ENCODE measurements around the gene IL7R.

Gene IL7R

GRCh38 chr5:35826056-35826455 lies 30.6 kb upstream of the IL7R start:
- Histone ChIP-seq H3K36me3 (replicated peaks in 1 of 2; ENCODE audit: control insufficient read depth in 2 of 2, insufficient read depth in 2 of 2, low read length in 2 of 2) (no peaks in the 10 kb centered on the region), H3K14ac (ENCODE audit: low read length) (no peak overlapping the region), H3K4ac (ENCODE audit: low read length) (no peak overlapping the region), H2BK12ac (ENCODE audit: low read length) (no peak overlapping the region), H3K27ac (replicated peaks; ENCODE audit: low read length) (no peak overlapping the region), H4K8ac (ENCODE audit: low read depth, low read length) (no peak overlapping the region), H3K27me3 (ENCODE audit: control insufficient read depth in 3 of 3, insufficient read depth in 3 of 3, low read depth in 1 of 3, low read length in 3 of 3) (peaks cover 0 to 3% (median 0%) of the 10 kb centered on the region in 3 experiments), H2BK15ac (ENCODE audit: low read length) (no peak overlapping the region), H3K9ac (ENCODE audit: low read depth, low read length, poor library complexity) (no peak overlapping the region), H3K23ac (ENCODE audit: low read depth, low read length, poor library complexity) (no peak overlapping the region), H3K4me2 (ENCODE audit: insufficient read depth, low read length, poor library complexity, severe bottlenecking) (no peak overlapping the region), H2BK120ac (ENCODE audit: low read depth, low read length) (no peak overlapping the region), H3K4me3 (ENCODE audit: low read length in 2 of 2) (no peak overlapping the region), H2AFZ (ENCODE audit: low read length) (no peak overlapping the region), H2BK5ac (ENCODE audit: low read length) (no peak overlapping the region), H3K18ac (ENCODE audit: low read length) (no peak overlapping the region), H3K4me1 (ENCODE audit: control insufficient read depth in 2 of 2, insufficient read depth in 1 of 2, low read depth in 1 of 2, low read length in 2 of 2) (no peaks in the 10 kb centered on the region), H4K91ac (ENCODE audit: low read depth, low read length, poor library complexity) (no peak overlapping the region), H2AK5ac (ENCODE audit: low read depth, low read length) (no peak overlapping the region), H3K79me1 (ENCODE audit: low read depth, low read length) (no peaks in the 10 kb centered on the region), H3K9me3 (replicated peaks in 1 of 2; ENCODE audit: control insufficient read depth in 2 of 2, insufficient read depth in 1 of 2, low read depth in 1 of 2, low read length in 2 of 2) (no peaks in the 10 kb centered on the region)
- DNase-seq (ENCODE audit: low spot score), result no peak
- no CpG with 5 or more reads among the region's 3 CpGs for WGBS, 2 donors (ENCODE audit: extremely low coverage in 2 of 2, insufficient read length in 2 of 2, insufficient replicate concordance in 1 of 2)

- H2BK120ac ChIP-seq (ENCODE audit: low read depth, low read length), result no peak overlapping the region
- H2BK5ac ChIP-seq (ENCODE audit: low read length), result no peak overlapping the region
- H3K36me3 ChIP-seq (replicated peaks in 1 of 2; ENCODE audit: control insufficient read depth in 2 of 2, insufficient read depth in 2 of 2, low read length in 2 of 2), result no peaks in the 10 kb centered on the region
- WGBS, 2 donors (ENCODE audit: extremely low coverage in 2 of 2, insufficient read length in 2 of 2, insufficient replicate concordance in 1 of 2), result no CpG with 5 or more reads among the region's 2 CpGs
- H2BK15ac ChIP-seq (ENCODE audit: low read length), result no peak overlapping the region
- no peak overlapping the region for H2AK5ac ChIP-seq (ENCODE audit: low read depth, low read length)
- no peak overlapping the region for H3K9ac ChIP-seq (ENCODE audit: low read depth, low read length, poor library complexity)
- peak overlapping the region; percentile 22 for H3K18ac ChIP-seq (ENCODE audit: low read length)
- H3K4ac ChIP-seq (ENCODE audit: low read length), result no peak overlapping the region
- H3K27ac ChIP-seq (replicated peaks; ENCODE audit: low read length), result no peak overlapping the region
- H3K4me1 ChIP-seq (ENCODE audit: control insufficient read depth in 2 of 2, insufficient read depth in 1 of 2, low read depth in 1 of 2, low read length in 2 of 2), result no peaks in the 10 kb centered on the region
- H4K8ac ChIP-seq (ENCODE audit: low read depth, low read length), result no peak overlapping the region
- H3K27me3 ChIP-seq (ENCODE audit: control insufficient read depth in 3 of 3, insufficient read depth in 3 of 3, low read depth in 1 of 3, low read length in 3 of 3), result peaks cover 0 to 3% (median 0%) of the 10 kb centered on the region in 3 experiments
- no peak overlapping the region for H2BK12ac ChIP-seq (ENCODE audit: low read length)
- H3K14ac ChIP-seq (ENCODE audit: low read length), result no peak overlapping the region
- no peak overlapping the region for H2AFZ ChIP-seq (ENCODE audit: low read length)
- H3K4me2 ChIP-seq (ENCODE audit: insufficient read depth, low read length, poor library complexity, severe bottlenecking), result no peak overlapping the region
- no peaks in the 10 kb centered on the region for H3K79me1 ChIP-seq (ENCODE audit: low read depth, low read length)
- H4K91ac ChIP-seq (ENCODE audit: low read depth, low read length, poor library complexity), result no peak overlapping the region
- no peak for DNase-seq (ENCODE audit: low spot score)
- H3K23ac ChIP-seq (ENCODE audit: low read depth, low read length, poor library complexity), result no peak overlapping the region
- no peak overlapping the region for H3K4me3 ChIP-seq (ENCODE audit: low read length in 2 of 2)
- no peaks in the 10 kb centered on the region for H3K9me3 ChIP-seq (replicated peaks in 1 of 2; ENCODE audit: control insufficient read depth in 2 of 2, insufficient read depth in 1 of 2, low read depth in 1 of 2, low read length in 2 of 2)
Observed at GRCh38 chr5:35826554-35826953, 30.1 kb upstream of the IL7R start.

GRCh38 chr5:35828082-35828598 lies 28.6 kb upstream of the IL7R start:
- Histone ChIP-seq H2BK15ac (ENCODE audit: low read length) (no peak overlapping the region), H3K9me3 (replicated peaks in 1 of 2; ENCODE audit: control insufficient read depth in 2 of 2, insufficient read depth in 1 of 2, low read depth in 1 of 2, low read length in 2 of 2) (no peaks in the 10 kb centered on the region), H3K18ac (ENCODE audit: low read length) (no peak overlapping the region), H3K4ac (ENCODE audit: low read length) (no peak overlapping the region), H3K4me3 (ENCODE audit: low read length in 2 of 2) (no peak overlapping the region), H2AFZ (ENCODE audit: low read length) (no peak overlapping the region), H3K9ac (ENCODE audit: low read depth, low read length, poor library complexity) (no peak overlapping the region), H3K23ac (ENCODE audit: low read depth, low read length, poor library complexity) (no peak overlapping the region), H3K27ac (replicated peaks; ENCODE audit: low read length) (no peak overlapping the region), H3K14ac (ENCODE audit: low read length) (no peak overlapping the region), H2BK12ac (ENCODE audit: low read length) (no peak overlapping the region), H3K4me2 (ENCODE audit: insufficient read depth, low read length, poor library complexity, severe bottlenecking) (no peak overlapping the region), H3K79me1 (ENCODE audit: low read depth, low read length) (no peaks in the 10 kb centered on the region), H2AK5ac (ENCODE audit: low read depth, low read length) (no peak overlapping the region), H4K8ac (ENCODE audit: low read depth, low read length) (no peak overlapping the region), H3K4me1 (ENCODE audit: control insufficient read depth in 2 of 2, insufficient read depth in 1 of 2, low read depth in 1 of 2, low read length in 2 of 2) (no peaks in the 10 kb centered on the region), H2BK5ac (ENCODE audit: low read length) (no peak overlapping the region), H3K36me3 (replicated peaks in 1 of 2; ENCODE audit: control insufficient read depth in 2 of 2, insufficient read depth in 2 of 2, low read length in 2 of 2) (no peaks in the 10 kb centered on the region), H2BK120ac (ENCODE audit: low read depth, low read length) (no peak overlapping the region), H4K91ac (ENCODE audit: low read depth, low read length, poor library complexity) (no peak overlapping the region), H3K27me3 (ENCODE audit: control insufficient read depth in 3 of 3, insufficient read depth in 3 of 3, low read depth in 1 of 3, low read length in 3 of 3) (peaks cover 0 to 3% (median 0%) of the 10 kb centered on the region in 3 experiments)
- DNase-seq (ENCODE audit: low spot score), result no peak
- no CpG with 5 or more reads among the region's 4 CpGs for WGBS, 2 donors (ENCODE audit: extremely low coverage in 2 of 2, insufficient read length in 2 of 2, insufficient replicate concordance in 1 of 2)

- Histone ChIP-seq H3K36me3 (replicated peaks in 1 of 2; ENCODE audit: control insufficient read depth in 2 of 2, insufficient read depth in 2 of 2, low read length in 2 of 2) (no peaks in the 10 kb centered on the region), H3K27me3 (ENCODE audit: control insufficient read depth in 3 of 3, insufficient read depth in 3 of 3, low read depth in 1 of 3, low read length in 3 of 3) (no peaks in the 10 kb centered on the region), H3K4me2 (ENCODE audit: insufficient read depth, low read length, poor library complexity, severe bottlenecking) (no peak overlapping the region), H2BK5ac (ENCODE audit: low read length) (no peak overlapping the region), H3K27ac (replicated peaks; ENCODE audit: low read length) (no peak overlapping the region), H2BK12ac (ENCODE audit: low read length) (no peak overlapping the region), H2BK15ac (ENCODE audit: low read length) (no peak overlapping the region), H3K4me1 (ENCODE audit: control insufficient read depth in 2 of 2, insufficient read depth in 1 of 2, low read depth in 1 of 2, low read length in 2 of 2) (no peaks in the 10 kb centered on the region), H3K79me1 (ENCODE audit: low read depth, low read length) (no peaks in the 10 kb centered on the region), H3K18ac (ENCODE audit: low read length) (no peak overlapping the region), H3K4me3 (ENCODE audit: low read length in 2 of 2) (no peak overlapping the region), H4K8ac (ENCODE audit: low read depth, low read length) (no peak overlapping the region), H3K23ac (ENCODE audit: low read depth, low read length, poor library complexity) (no peak overlapping the region), H2AK5ac (ENCODE audit: low read depth, low read length) (no peak overlapping the region), H4K91ac (ENCODE audit: low read depth, low read length, poor library complexity) (no peak overlapping the region), H3K14ac (ENCODE audit: low read length) (no peak overlapping the region), H3K9me3 (replicated peaks in 1 of 2; ENCODE audit: control insufficient read depth in 2 of 2, insufficient read depth in 1 of 2, low read depth in 1 of 2, low read length in 2 of 2) (no peaks in the 10 kb centered on the region), H3K9ac (ENCODE audit: low read depth, low read length, poor library complexity) (no peak overlapping the region), H3K4ac (ENCODE audit: low read length) (no peak overlapping the region), H2AFZ (ENCODE audit: low read length) (no peak overlapping the region), H2BK120ac (ENCODE audit: low read depth, low read length) (no peak overlapping the region)
- WGBS, 2 donors (ENCODE audit: extremely low coverage in 2 of 2, insufficient read length in 2 of 2, insufficient replicate concordance in 1 of 2), result no CpG with 5 or more reads among the region's 4 CpGs
- no peak for DNase-seq (ENCODE audit: low spot score)
Observed at GRCh38 chr5:35830587-35830986, 26.1 kb upstream of the IL7R start.

All from neuronal stem cell (in vitro differentiated cells).